Endothelial cell of umbilical vein (primary cell): Measurements from ENCODE around the gene RNF175. TPM values are rescaled to one million over a fixed set of nuclear protein-coding genes. Genes with fewer than 3 reads are reported as not detected.

Source experiments
- BruUV-seq: library from RNA; stranded (reverse); fragments of 400-500 nt; replicated peaks from 2 replicates; lab custom pipeline; 2021; lab: Mats Ljungman, UMichigan
- CTCF ChIA-PET: fragments of 300-600, 350-600 bp; sonication (Branson Sonifier 250); formaldehyde crosslinking; loops from one replicate; lab custom pipeline; 2021; ENCODE audit warnings: antibody characterized with exemption, inconsistent platforms; lab: Charles Lee
- POLR2A ChIA-PET: fragments of 300-600, 350-600 bp; sonication (Branson Sonifier 250); formaldehyde crosslinking; loops from one replicate; lab custom pipeline; 2021; ENCODE audit warnings: antibody characterized with exemption, inconsistent platforms; lab: Charles Lee
- DNase-seq: peaks from one replicate; pipeline ENCODE4 v3.0.0-alpha.2; 2011; ENCODE audit warnings: low read depth, low spot score
- FAIRE-seq: peaks from 2 replicates; lab custom pipeline; 2011; peaks lifted over from hg19 to GRCh38; lab: Jason Lieb, UNC
- H2AFZ ChIP-seq: 2 replicates; pipeline ENCODE4 v1.6.0; 2012; ENCODE audit warnings: low read depth, low read length, control low read depth, inconsistent platforms
- H3K27ac ChIP-seq: 2 replicates; pipeline ENCODE4 v1.5.1; 2011; ENCODE audit warnings: low read depth, mild to moderate bottlenecking, control low read depth, low read length, moderate library complexity; ENCODE audit not compliant: insufficient read depth
- H3K27me3 ChIP-seq, 2 experiments: 2 replicates each; pipeline versions ENCODE4 v1.6.0 to v1.6.1; 2011; ENCODE audit warnings: low read length in 2 of 2, mixed read lengths in 1 of 2; ENCODE audit not compliant: control insufficient read depth in 2 of 2, insufficient read depth in 2 of 2
- H3K36me3 ChIP-seq, 2 experiments: 2 replicates in 1 of 2; 3 replicates in 1 of 2; pipeline ENCODE4 v1.5.1; 2011; ENCODE audit warnings: low read length in 2 of 2, mild to moderate bottlenecking in 1 of 2, moderate library complexity in 1 of 2; ENCODE audit not compliant: control insufficient read depth in 2 of 2, insufficient read depth in 2 of 2; ENCODE audit errors: extremely low read depth in 1 of 2
- H3K4me1 ChIP-seq: 3 replicates; pipeline ENCODE4 v1.5.1; 2011; ENCODE audit warnings: mild to moderate bottlenecking, low read length; ENCODE audit not compliant: control insufficient read depth, insufficient read depth; ENCODE audit errors: extremely low read depth
- H3K4me2 ChIP-seq: 2 replicates; pipeline ENCODE4 v1.6.1; 2011; ENCODE audit warnings: low read length, control low read depth, mixed read lengths; ENCODE audit not compliant: insufficient read depth
- H3K4me3 ChIP-seq, 3 experiments: fragments of 200-600 bp in 1 of 3; sonication (generic), shearing (Covaris generic) in 1 of 3; replicated peaks in 1 of 3; 2 replicates each; pipeline ENCODE4 v1.5.1; 2011 to 2016; ENCODE audit warnings: control low read depth in 3 of 3, low read length in 3 of 3, mild to moderate bottlenecking in 2 of 3, inconsistent platforms in 1 of 3, low read depth in 1 of 3, moderate library complexity in 1 of 3; ENCODE audit not compliant: insufficient read depth in 1 of 3
- H3K79me2 ChIP-seq: 2 replicates; pipeline ENCODE4 v1.6.0; 2012; ENCODE audit warnings: low read length, inconsistent platforms; ENCODE audit not compliant: control insufficient read depth, insufficient read depth
- H3K9ac ChIP-seq: replicated peaks from 2 replicates; pipeline ENCODE3; 2011; ENCODE audit warnings: low read length, control low read depth; ENCODE audit not compliant: insufficient read depth; ENCODE audit errors: extremely low read depth
- H3K9me1 ChIP-seq: replicated peaks from 3 replicates; pipeline ENCODE4 v1.6.0; 2011; ENCODE audit warnings: mild to moderate bottlenecking, low read length; ENCODE audit not compliant: control insufficient read depth, insufficient read depth; ENCODE audit errors: extremely low read depth
- H3K9me3 ChIP-seq: replicated peaks from 2 replicates; pipeline ENCODE4 v1.5.1; 2012; ENCODE audit warnings: low read length, inconsistent platforms; ENCODE audit not compliant: control insufficient read depth, insufficient read depth
- H4K20me1 ChIP-seq: replicated peaks from 2 replicates; pipeline ENCODE3; 2011; ENCODE audit warnings: mild to moderate bottlenecking, low read length; ENCODE audit not compliant: control insufficient read depth, insufficient read depth; ENCODE audit errors: extremely low read depth
- CTCF ChIP-seq, 2 donors: IDR thresholded peaks; 1 replicate in 1 of 2; 2 replicates in 1 of 2; pipeline ENCODE4 v1.5.1; 2011; ENCODE audit warnings: low read length in 2 of 2, mild to moderate bottlenecking in 2 of 2, moderate library complexity in 2 of 2, control low read depth in 1 of 2, inconsistent platforms in 1 of 2, low read depth in 1 of 2; ENCODE audit not compliant: insufficient read depth in 1 of 2; ENCODE audit errors: extremely low read depth in 1 of 2
- EZH2 ChIP-seq: IDR thresholded peaks from 2 replicates; pipeline ENCODE4 v1.6.1; 2012; ENCODE audit warnings: borderline replicate concordance, low read depth, mild to moderate bottlenecking, moderate library complexity, low read length, inconsistent platforms; ENCODE audit not compliant: severe bottlenecking
- GATA2 ChIP-seq: IDR thresholded peaks from 2 replicates; pipeline ENCODE4 v1.7.0; 2011; ENCODE audit warnings: low read depth, mild to moderate bottlenecking, moderate library complexity, mixed read lengths, low read length; ENCODE audit not compliant: insufficient read length, insufficient read depth
- JUN ChIP-seq: IDR thresholded peaks from 2 replicates; pipeline ENCODE4 v1.6.1; 2011; ENCODE audit warnings: borderline replicate concordance, low read depth; ENCODE audit not compliant: insufficient read length, insufficient read depth
- MAX ChIP-seq: IDR thresholded peaks from 2 replicates; pipeline ENCODE4 v1.6.1; 2011; ENCODE audit not compliant: insufficient read depth, insufficient read length
- POLR2A ChIP-seq: IDR thresholded peaks from 2 replicates; pipeline ENCODE4 v1.6.1; 2012; ENCODE audit warnings: low read depth, mild to moderate bottlenecking, control low read depth, low read length
- POLR2AphosphoS5 ChIP-seq: IDR thresholded peaks from 2 replicates; pipeline ENCODE4 v1.6.1; 2012; ENCODE audit warnings: low read depth, mild to moderate bottlenecking, control low read depth, low read length, moderate library complexity; ENCODE audit not compliant: insufficient read depth
- dilution Hi-C: fragments of 300-500 bp; cut with MboI; formaldehyde crosslinking; loops from one replicate; pipeline ENCODE4 v1.15.0; 2019; ENCODE audit warnings: low sequenced_read_pairs; ENCODE audit not compliant: extremely low pct_ligation_motif_present
- intact Hi-C: fragments of 100-400 bp; cut with micrococcal nuclease; formaldehyde crosslinking; loops from one replicate; pipeline ENCODE4 v1.10.0; 2022
- polyA plus RNA-seq, 4 experiments: library from polyadenylated mRNA; depleted of rRNA in 3 of 4; stranded (reverse) in 3 of 4; unstranded in 1 of 4; fragments of >200 nt; gene quantifications; 2 replicates each; pipeline versions ENCODE4 v1.2.1 to v1.2.3, GENCODE V29; 2011 to 2012; ENCODE audit warnings: missing spikeins in 1 of 4
- total RNA-seq: library from RNA; stranded (reverse); gene quantifications from 2 replicates; pipeline ENCODE4 v1.2.3, GENCODE V29; 2021

RNF175 gene
- total and polyA plus RNA-seq, 2 donors (not counting 3 experiments of a cell fraction or from before 2014, with no cell fraction given): not detected

GRCh38 chr4:153773236-153773690, 13.4 kb upstream of the RNF175 start:
- no peak for DNase-seq
- Histone ChIP-seq H3K4me1 (no peaks in the 10 kb centered on the region), H4K20me1 (no peaks in the 10 kb centered on the region), H3K27ac (no peak overlapping the region), H3K9me3 (no peaks in the 10 kb centered on the region), H2AFZ (no peak overlapping the region), H3K27me3 (peaks cover 0 to 2% of the 10 kb centered on the region in 2 experiments), H3K9ac (no peak overlapping the region), H3K9me1 (no peaks in the 10 kb centered on the region), H3K4me2 (no peak overlapping the region), H3K79me2 (no peaks in the 10 kb centered on the region), H3K36me3 (no peaks in the 10 kb centered on the region), H3K4me3 (no peak overlapping the region)
- dilution Hi-C loops (no loop called here), intact Hi-C loops (no loop called here)
- TF ChIP-seq EZH2: no peak
- TF ChIP-seq JUN: no peak
- TF ChIP-seq POLR2A: no peak
- TF ChIP-seq POLR2AphosphoS5: no peak
- no peak for TF ChIP-seq CTCF (IDR thresholded peaks at IDR 0.05; ENCODE audit: extremely low read depth in 1 of 2, insufficient read depth in 1 of 2, low read depth in 1 of 2, low read length in 2 of 2)
- no peak for TF ChIP-seq GATA2
- no peak for TF ChIP-seq MAX
- POLR2A ChIA-PET: no interaction called here
- BruUV-seq: no TSS peak
- CTCF ChIA-PET: interaction anchor here (1.0 kb wide), 1 partner anchor 23 kb away, joined by 3 read pairs; no protein-coding TSS in a partner anchor
- FAIRE-seq: no peak
